Measurements from ENCODE around the gene OGFOD3.

Gene OGFOD3

GRCh38 chr17:82386255-82386831 lies 32.0 kb downstream of the OGFOD3 start:
- Histone ChIP-seq H3K27ac (ENCODE audit: low read depth, low read length) (no peak overlapping the region), H3K79me2 (ENCODE audit: insufficient read depth, low read length) (no peaks in the 10 kb centered on the region), H3F3A (ENCODE audit: insufficient read depth) (no peaks in the 10 kb centered on the region), H2AFZ (ENCODE audit: low read depth, low read length, severe bottlenecking) (no peak overlapping the region), H3K9me2 (replicated peaks; ENCODE audit: insufficient read depth, low read length) (no peaks in the 10 kb centered on the region), H3K36me3 (ENCODE audit: low read length) (no peaks in the 10 kb centered on the region), H3K27me3 (ENCODE audit: low read length) (no peaks in the 10 kb centered on the region), H3K9ac (ENCODE audit: low read length) (no peak overlapping the region), H3K9me3 (ENCODE audit: insufficient read depth, low read length) (no peaks in the 10 kb centered on the region), H3K4me2 (ENCODE audit: low read depth, low read length, poor library complexity, severe bottlenecking) (no peak overlapping the region), H3K4me3 (ENCODE audit: insufficient read depth, low read length, poor library complexity, severe bottlenecking) (no peak overlapping the region), H4K20me1 (ENCODE audit: low read depth, low read length) (no peaks in the 10 kb centered on the region)
- no peak for TF ChIP-seq EZH2phosphoT487 (conservative IDR thresholded peaks at IDR 0.05; ENCODE audit: low read length)
- TF ChIP-seq CTCF (IDR thresholded peaks at IDR 0.05; ENCODE audit: insufficient read depth, low read length, poor library complexity, severe bottlenecking) = no peak

GRCh38 chr17:82385559-82386254 lies 32.7 kb downstream of the OGFOD3 start:
- Histone ChIP-seq H3K4me2 (ENCODE audit: low read depth, low read length, poor library complexity, severe bottlenecking) (no peak overlapping the region), H3F3A (ENCODE audit: insufficient read depth) (no peaks in the 10 kb centered on the region), H3K9me2 (replicated peaks; ENCODE audit: insufficient read depth, low read length) (no peaks in the 10 kb centered on the region)

GRCh38 chr17:82384730-82385481 lies 33.5 kb downstream of the OGFOD3 start:
- H2AFZ ChIP-seq (ENCODE audit: low read depth, low read length, severe bottlenecking) = no peak overlapping the region
- H3K27me3 ChIP-seq (ENCODE audit: low read length) = no peaks in the 10 kb centered on the region

More at GRCh38 chr17:82385559-82386254, 32.7 kb downstream of the OGFOD3 start:
- no peak overlapping the region for H2AFZ ChIP-seq (ENCODE audit: low read depth, low read length, severe bottlenecking)
- no peaks in the 10 kb centered on the region for H3K79me2 ChIP-seq (ENCODE audit: insufficient read depth, low read length)
- no peaks in the 10 kb centered on the region for H3K27me3 ChIP-seq (ENCODE audit: low read length)
- no peak overlapping the region for H3K4me3 ChIP-seq (ENCODE audit: insufficient read depth, low read length, poor library complexity, severe bottlenecking)
- no peak overlapping the region for H3K9ac ChIP-seq (ENCODE audit: low read length)
- no peaks in the 10 kb centered on the region for H3K36me3 ChIP-seq (ENCODE audit: low read length)
- no peaks in the 10 kb centered on the region for H4K20me1 ChIP-seq (ENCODE audit: low read depth, low read length)
- H3K9me3 ChIP-seq (ENCODE audit: insufficient read depth, low read length) = no peaks in the 10 kb centered on the region
- no peak overlapping the region for H3K27ac ChIP-seq (ENCODE audit: low read depth, low read length)
- TF ChIP-seq EZH2phosphoT487 (conservative IDR thresholded peaks at IDR 0.05; ENCODE audit: low read length) = no peak
- TF ChIP-seq CTCF (IDR thresholded peaks at IDR 0.05; ENCODE audit: insufficient read depth, low read length, poor library complexity, severe bottlenecking) = no peak

More at GRCh38 chr17:82384730-82385481, 33.5 kb downstream of the OGFOD3 start:
- no peaks in the 10 kb centered on the region for H3K79me2 ChIP-seq (ENCODE audit: insufficient read depth, low read length)
- no peaks in the 10 kb centered on the region for H3K9me3 ChIP-seq (ENCODE audit: insufficient read depth, low read length)
- no peak overlapping the region for H3K4me3 ChIP-seq (ENCODE audit: insufficient read depth, low read length, poor library complexity, severe bottlenecking)
- H3K36me3 ChIP-seq (ENCODE audit: low read length) = no peaks in the 10 kb centered on the region
- no peak overlapping the region for H3K27ac ChIP-seq (ENCODE audit: low read depth, low read length)
- TF ChIP-seq CTCF (IDR thresholded peaks at IDR 0.05; ENCODE audit: insufficient read depth, low read length, poor library complexity, severe bottlenecking) (no peak), EZH2phosphoT487 (conservative IDR thresholded peaks at IDR 0.05; ENCODE audit: low read length) (no peak)
- H3K9ac ChIP-seq (ENCODE audit: low read length) = no peak overlapping the region
- H3K4me2 ChIP-seq (ENCODE audit: low read depth, low read length, poor library complexity, severe bottlenecking) = no peak overlapping the region
- H3F3A ChIP-seq (ENCODE audit: insufficient read depth) = no peaks in the 10 kb centered on the region
- H4K20me1 ChIP-seq (ENCODE audit: low read depth, low read length) = no peaks in the 10 kb centered on the region
- H3K9me2 ChIP-seq (replicated peaks; ENCODE audit: insufficient read depth, low read length) = no peaks in the 10 kb centered on the region

Data from SU-DHL-6 (cell line).